Vagina (tissue), 2 donors: ENCODE measurements around the gene CDK7. TPM values are rescaled to one million over a fixed set of nuclear protein-coding genes. Genes with fewer than 3 reads are reported as not detected.

Source experiments
- DNase-seq, 2 donors: peaks; one replicate each; pipeline ENCODE4 v3.0.0-alpha.2; 2017; ENCODE audit errors: extremely low spot score in 2 of 2
- H3K27ac ChIP-seq: fragments of 200-600 bp; sonication (generic); one replicate; pipeline ENCODE4 v1.5.1; 2019
- H3K27me3 ChIP-seq: fragments of 200-600 bp; sonication (generic); one replicate; pipeline ENCODE4 v1.5.1; 2019
- H3K36me3 ChIP-seq, 2 donors: fragments of 200-600 bp; sonication (generic); one replicate each; pipeline ENCODE4 v1.5.1; 2017 to 2019
- H3K4me1 ChIP-seq: fragments of 200-600 bp; sonication (generic); one replicate; pipeline ENCODE4 v1.5.1; 2019
- H3K4me3 ChIP-seq, 2 donors: fragments of 200-600 bp; sonication (generic); 1 replicate in 1 of 2; 2 replicates in 1 of 2; pipeline ENCODE4 v1.5.1; 2016 to 2019
- H3K9me3 ChIP-seq: fragments of 200-600 bp; sonication (generic); one replicate; pipeline ENCODE4 v1.5.1; 2019
- CTCF ChIP-seq, 3 experiments: fragments of 450-650 bp in 2 of 3; fragments of 200-600 bp in 1 of 3; sonication (generic) in 1 of 3; IDR thresholded peaks; one replicate each; pipeline ENCODE4 v1.5.1; 2017 to 2019; ENCODE audit warnings: antibody characterized with exemption in 3 of 3, mild to moderate bottlenecking in 2 of 3, moderate library complexity in 2 of 3
- POLR2A ChIP-seq, 2 donors: fragments of 450-650 bp; IDR thresholded peaks; one replicate each; pipeline ENCODE4 v1.6.1; 2017; ENCODE audit warnings: antibody characterized with exemption in 2 of 2, mild to moderate bottlenecking in 2 of 2, moderate library complexity in 2 of 2
- POLR2AphosphoS5 ChIP-seq, 2 donors: sonication (generic); formaldehyde crosslinking; IDR thresholded peaks; one replicate each; pipeline ENCODE4 v1.9.0; 2017; ENCODE audit warnings: antibody characterized with exemption in 2 of 2, mild to moderate bottlenecking in 2 of 2, low read depth in 1 of 2; ENCODE audit not compliant: insufficient read depth in 1 of 2
- intact Hi-C: fragments of 100-400 bp; cut with DNase I; formaldehyde crosslinking; loops from one replicate; pipeline ENCODE4 v1.15.1; 2023
- total RNA-seq: library from RNA; depleted of rRNA; stranded (reverse); fragments of >200 nt; gene quantifications from one replicate; pipeline ENCODE4 v1.2.3, GENCODE V29; 2016

Gene CDK7
- total RNA-seq, 1 donor from 2014 or later, result 10.6 TPM

- Histone ChIP-seq H3K4me3 (no peak overlapping the region), H3K4me1 (no peaks in the 10 kb centered on the region), H3K36me3 (no peaks in the 10 kb centered on the region), H3K27me3 (no peaks in the 10 kb centered on the region), H3K27ac (no peak overlapping the region), H3K9me3 (no peaks in the 10 kb centered on the region)
- TF ChIP-seq POLR2AphosphoS5 (IDR thresholded peaks at IDR 0.05; ENCODE audit: insufficient read depth in 1 of 2, low read depth in 1 of 2) (no peak), CTCF (IDR thresholded peaks at IDR 0.05) (no peak), POLR2A (IDR thresholded peaks at IDR 0.05) (no peak)
- intact Hi-C loops, result no loop called here
- DNase-seq, result no peak
These were observed 64.9 kb downstream of the CDK7 start for GRCh38 chr5:69299625-69300024.

GRCh38 chr5:69300537-69301203 is 66.0 kb downstream of the CDK7 start:
- TF ChIP-seq POLR2A (IDR thresholded peaks at IDR 0.05) (no peak), CTCF (IDR thresholded peaks at IDR 0.05) (no peak), POLR2AphosphoS5 (IDR thresholded peaks at IDR 0.05; ENCODE audit: insufficient read depth in 1 of 2, low read depth in 1 of 2) (no peak)
- intact Hi-C loops, result no loop called here
- H3K4me3 ChIP-seq, result no peak overlapping the region
- no peaks in the 10 kb centered on the region for H3K27me3 ChIP-seq
- DNase-seq, result no peak
- no peak overlapping the region for H3K27ac ChIP-seq
- no peaks in the 10 kb centered on the region for H3K4me1 ChIP-seq
- H3K9me3 ChIP-seq, result no peaks in the 10 kb centered on the region
- no peaks in the 10 kb centered on the region for H3K36me3 ChIP-seq

- Histone ChIP-seq H3K4me1 (no peaks in the 10 kb centered on the region), H3K9me3 (no peaks in the 10 kb centered on the region), H3K27me3 (no peaks in the 10 kb centered on the region), H3K27ac (no peak overlapping the region), H3K36me3 (no peaks in the 10 kb centered on the region), H3K4me3 (no peak overlapping the region)
- TF ChIP-seq POLR2AphosphoS5 (IDR thresholded peaks at IDR 0.05; ENCODE audit: insufficient read depth in 1 of 2, low read depth in 1 of 2), result no peak
- no peak for TF ChIP-seq CTCF (IDR thresholded peaks at IDR 0.05)
- no peak for TF ChIP-seq POLR2A (IDR thresholded peaks at IDR 0.05)
- intact Hi-C loops, result no loop called here
- DNase-seq, result no peak
These were observed 70.8 kb downstream of the CDK7 start for GRCh38 chr5:69305512-69305911.

GRCh38 chr5:69308046-69308553 is 73.4 kb downstream of the CDK7 start:
- Histone ChIP-seq H3K27me3 (no peaks in the 10 kb centered on the region), H3K27ac (no peak overlapping the region), H3K9me3 (no peaks in the 10 kb centered on the region), H3K4me1 (no peaks in the 10 kb centered on the region), H3K4me3 (no peak overlapping the region), H3K36me3 (peaks cover 0 to 3% of the 10 kb centered on the region in 2 donors)
- intact Hi-C loops, result no loop called here
- DNase-seq, result no peak
- no peak for TF ChIP-seq POLR2AphosphoS5 (IDR thresholded peaks at IDR 0.05; ENCODE audit: insufficient read depth in 1 of 2, low read depth in 1 of 2)
- TF ChIP-seq CTCF (IDR thresholded peaks at IDR 0.05), result no peak
- no peak for TF ChIP-seq POLR2A (IDR thresholded peaks at IDR 0.05)

GRCh38 chr5:69309380-69309779 is 74.7 kb downstream of the CDK7 start:
- DNase-seq, result no peak
- H3K9me3 ChIP-seq, result no peaks in the 10 kb centered on the region
- H3K27ac ChIP-seq, result no peak overlapping the region
- intact Hi-C loops, result no loop called here
- no peak overlapping the region for H3K4me3 ChIP-seq
- no peak for TF ChIP-seq POLR2A (IDR thresholded peaks at IDR 0.05)
- no peak for TF ChIP-seq CTCF (IDR thresholded peaks at IDR 0.05)
- no peak for TF ChIP-seq POLR2AphosphoS5 (IDR thresholded peaks at IDR 0.05; ENCODE audit: insufficient read depth in 1 of 2, low read depth in 1 of 2)
- peaks cover 0 to 11% of the 10 kb centered on the region in 2 donors for H3K36me3 ChIP-seq
- no peaks in the 10 kb centered on the region for H3K27me3 ChIP-seq
- no peaks in the 10 kb centered on the region for H3K4me1 ChIP-seq
